ENCODE results near the gene RAC3. TPM values are rescaled to one million over a fixed set of nuclear protein-coding genes. Genes with fewer than 3 reads are reported as not detected.
A peak's percentile ranks its signal among the peaks of the same experiment; 100 is the strongest.

RAC3 gene
- total RNA-seq, 1 donor: 1.8 TPM

- Histone ChIP-seq H3K27ac (ENCODE audit: low read depth, low read length) (no peak overlapping the region), H3K4me2 (ENCODE audit: insufficient read depth, low read length) (no peak overlapping the region), H3K36me3 (ENCODE audit: insufficient read depth, low read length) (peaks cover 39% of the 10 kb centered on the region), H3K9me3 (ENCODE audit: low read depth, low read length) (no peaks in the 10 kb centered on the region), H4K20me1 (ENCODE audit: insufficient read depth, low read length) (peaks cover 4% of the 10 kb centered on the region), H2AFZ (ENCODE audit: low read length) (no peak overlapping the region), H3K4me1 (ENCODE audit: insufficient read depth, low read length) (peaks cover 12% of the 10 kb centered on the region), H3K4me3 (ENCODE audit: insufficient read depth, low read length) (no peak overlapping the region), H3K27me3 (ENCODE audit: insufficient read depth, low read length) (no peaks in the 10 kb centered on the region), H3K79me2 (ENCODE audit: insufficient read depth, low read length) (peaks cover 44% of the 10 kb centered on the region)
- TF ChIP-seq CTCF (IDR thresholded peaks at IDR 0.05; ENCODE audit: extremely low read depth, low read depth, low read length): no peak
- peak; percentile 73 for DNase-seq (ENCODE audit: insufficient read length, low spot score, missing footprints)
Measured at GRCh38 chr17:82049521-82049971, 18.1 kb downstream of the RAC3 start.

- H3K4me2 ChIP-seq (ENCODE audit: insufficient read depth, low read length): peak overlapping the region; percentile 69
- H3K9me3 ChIP-seq (ENCODE audit: low read depth, low read length): no peaks in the 10 kb centered on the region
- H3K27me3 ChIP-seq (ENCODE audit: insufficient read depth, low read length): no peaks in the 10 kb centered on the region
- peaks cover 46% of the 10 kb centered on the region for H3K79me2 ChIP-seq (ENCODE audit: insufficient read depth, low read length)
- no peak for TF ChIP-seq CTCF (IDR thresholded peaks at IDR 0.05; ENCODE audit: extremely low read depth, low read depth, low read length)
- H2AFZ ChIP-seq (ENCODE audit: low read length): peak overlapping the region; percentile 17
- peak overlapping the region; percentile 91 for H3K4me3 ChIP-seq (ENCODE audit: insufficient read depth, low read length)
- peak; percentile 84 for DNase-seq (ENCODE audit: insufficient read length, low spot score, missing footprints)
- H3K4me1 ChIP-seq (ENCODE audit: insufficient read depth, low read length): peaks cover 12% of the 10 kb centered on the region
- peak overlapping the region; percentile 7 for H3K27ac ChIP-seq (ENCODE audit: low read depth, low read length)
- H3K36me3 ChIP-seq (ENCODE audit: insufficient read depth, low read length): peaks cover 45% of the 10 kb centered on the region
- peaks cover 4% of the 10 kb centered on the region for H4K20me1 ChIP-seq (ENCODE audit: insufficient read depth, low read length)
Measured at GRCh38 chr17:82050152-82050760, 18.8 kb downstream of the RAC3 start.

GRCh38 chr17:82050761-82051641 lies 19.5 kb downstream of the RAC3 start:
- Histone ChIP-seq H3K27ac (ENCODE audit: low read depth, low read length) (peak overlapping the region; percentile 7), H3K36me3 (ENCODE audit: insufficient read depth, low read length) (peaks cover 45% of the 10 kb centered on the region), H3K4me3 (ENCODE audit: insufficient read depth, low read length) (peak overlapping the region; percentile 91), H3K27me3 (ENCODE audit: insufficient read depth, low read length) (no peaks in the 10 kb centered on the region), H4K20me1 (ENCODE audit: insufficient read depth, low read length) (peaks cover 4% of the 10 kb centered on the region), H3K9me3 (ENCODE audit: low read depth, low read length) (no peaks in the 10 kb centered on the region), H3K4me1 (ENCODE audit: insufficient read depth, low read length) (peaks cover 12% of the 10 kb centered on the region), H3K4me2 (ENCODE audit: insufficient read depth, low read length) (peak overlapping the region; percentile 69), H3K79me2 (ENCODE audit: insufficient read depth, low read length) (peaks cover 46% of the 10 kb centered on the region), H2AFZ (ENCODE audit: low read length) (peak overlapping the region; percentile 17)
- peak; percentile 96 for DNase-seq (ENCODE audit: insufficient read length, low spot score, missing footprints)
- TF ChIP-seq CTCF (IDR thresholded peaks at IDR 0.05; ENCODE audit: extremely low read depth, low read depth, low read length): no peak

Measured in osteoblast (primary cell).